B cell (primary cell): ENCODE data around the gene CERK. TPM values are rescaled to one million over a fixed set of nuclear protein-coding genes. Genes with fewer than 3 reads are reported as not detected.

Experiments used
- ATAC-seq: fragments of 200-7000 bp; cut with Tn5 transposase; one replicate; pipeline ENCODE4 v1.10.0; 2021; ENCODE audit warnings: low read depth, mild to moderate bottlenecking, moderate number of reproducible peaks, moderate library complexity
- CTCF ChIA-PET: fragments of 350-600 bp; sonication (Branson Sonifier 250); formaldehyde crosslinking; loops from one replicate; lab custom pipeline; 2021; ENCODE audit warnings: antibody characterized with exemption, inconsistent platforms; lab: Charles Lee
- POLR2A ChIA-PET: fragments of 350-600 bp; sonication (Branson Sonifier 250); formaldehyde crosslinking; loops from one replicate; lab custom pipeline; 2021; ENCODE audit warnings: antibody characterized with exemption; lab: Charles Lee
- DNase-seq: peaks from one replicate; pipeline ENCODE4 v3.0.0; 2013
- H2AFZ ChIP-seq: 2 replicates; pipeline ENCODE4 v1.6.1; 2012; ENCODE audit warnings: mild to moderate bottlenecking, low read depth, low read length; ENCODE audit not compliant: insufficient read depth, poor library complexity, severe bottlenecking
- H3K27ac ChIP-seq, 2 donors: 1 replicate in 1 of 2; 2 replicates in 1 of 2; pipeline ENCODE4 v1.5.1; 2012 to 2013; ENCODE audit warnings: low read length in 2 of 2, mild to moderate bottlenecking in 2 of 2, moderate library complexity in 1 of 2
- H3K27me3 ChIP-seq, 4 experiments: fragments of 200-600 bp in 1 of 4; sonication (generic) in 1 of 4; replicated peaks in 1 of 4; 1 replicate in 2 of 4; 2 replicates in 2 of 4; pipeline versions ENCODE4 v1.6.1 to v1.7.0; 2013 to 2016; ENCODE audit warnings: low read length in 3 of 4, mild to moderate bottlenecking in 2 of 4, mixed read lengths in 1 of 4, moderate library complexity in 1 of 4; ENCODE audit not compliant: insufficient read depth in 4 of 4, control insufficient read depth in 3 of 4; ENCODE audit errors: control extremely low read depth in 1 of 4
- H3K36me3 ChIP-seq, 2 experiments: replicated peaks in 1 of 2; 1 replicate in 1 of 2; 2 replicates in 1 of 2; pipeline versions ENCODE4 v1.6.1 to v1.7.1; 2013; ENCODE audit warnings: low read length in 1 of 2; ENCODE audit not compliant: insufficient read depth in 2 of 2, control insufficient read depth in 1 of 2; ENCODE audit errors: control extremely low read depth in 1 of 2, extremely low read depth in 1 of 2
- H3K4me1 ChIP-seq, 2 donors: fragments of 200-600 bp in 1 of 2; sonication (generic) in 1 of 2; 1 replicate in 1 of 2; 2 replicates in 1 of 2; pipeline versions ENCODE4 v1.5.1 to v1.6.1; 2013 to 2017; ENCODE audit warnings: low read length in 2 of 2; ENCODE audit not compliant: control insufficient read depth in 2 of 2, insufficient read depth in 2 of 2
- H3K4me2 ChIP-seq: replicated peaks from 2 replicates; pipeline ENCODE3; 2012; ENCODE audit warnings: mild to moderate bottlenecking, low read depth, low read length; ENCODE audit not compliant: poor library complexity, severe bottlenecking
- H3K4me3 ChIP-seq, 5 experiments: fragments of 200-600 bp in 1 of 5; sonication (generic) in 1 of 5; 1 replicate in 3 of 5; 2 replicates in 2 of 5; pipeline versions ENCODE4 v1.5.1 to v1.7.0; 2011 to 2016; ENCODE audit warnings: low read length in 4 of 5, mild to moderate bottlenecking in 4 of 5, low read depth in 2 of 5, control low read depth in 1 of 5, moderate library complexity in 1 of 5; ENCODE audit not compliant: insufficient read depth in 1 of 5; ENCODE audit errors: control extremely low read depth in 1 of 5, extremely low read depth in 1 of 5
- H3K79me2 ChIP-seq: fragments of 200-600 bp; sonication (generic); one replicate; pipeline ENCODE4 v1.6.0; 2016; ENCODE audit warnings: low read length; ENCODE audit not compliant: control insufficient read depth, insufficient read depth
- H3K9ac ChIP-seq: fragments of 200-600 bp; sonication (generic); 2 replicates; pipeline ENCODE4 v1.6.1; 2017; ENCODE audit warnings: mild to moderate bottlenecking, low read length, moderate library complexity
- H3K9me3 ChIP-seq, 3 donors: one replicate each; pipeline versions ENCODE4 v1.6.1 to v1.7.1; 2013; ENCODE audit warnings: low read length in 2 of 3; ENCODE audit not compliant: control insufficient read depth in 2 of 3, insufficient read depth in 1 of 3; ENCODE audit errors: control extremely low read depth in 1 of 3
- H4K20me1 ChIP-seq: 2 replicates; pipeline ENCODE4 v1.6.0; 2012; ENCODE audit warnings: mild to moderate bottlenecking, low read length; ENCODE audit not compliant: insufficient read depth, control insufficient read depth, poor library complexity, severe bottlenecking
- H3K27ac Mint-ChIP-seq: one replicate; pipeline ENCODE4 v1.8.0; 2021; ENCODE audit warnings: mixed read lengths
- H3K27me3 Mint-ChIP-seq: one replicate; pipeline ENCODE4 v1.8.0; 2021; ENCODE audit warnings: mixed read lengths
- H3K4me1 Mint-ChIP-seq: one replicate; pipeline ENCODE4 v1.8.0; 2021; ENCODE audit warnings: mixed read lengths
- H3K4me3 Mint-ChIP-seq: one replicate; pipeline ENCODE4 v1.8.0; 2021; ENCODE audit warnings: mixed read lengths
- H3K9me3 Mint-ChIP-seq: one replicate; pipeline ENCODE4 v1.8.0; 2022; ENCODE audit warnings: mixed read lengths; ENCODE audit not compliant: insufficient read depth
- EZH2 ChIP-seq: IDR thresholded peaks from 2 replicates; pipeline ENCODE4 v1.6.1; 2012; ENCODE audit warnings: borderline replicate concordance, low read depth, mild to moderate bottlenecking, moderate library complexity, low read length; ENCODE audit not compliant: insufficient read depth, poor library complexity, severe bottlenecking
- WGBS: methylation state at CpG from one replicate; pipeline ENCODE4 v1.1.5; 2013; ENCODE audit warnings: missing lambda C conversion rate; ENCODE audit not compliant: insufficient coverage; 5-methylcytosine and 5-hydroxymethylcytosine counted together
- intact Hi-C: fragments of 100-400 bp; cut with micrococcal nuclease; formaldehyde crosslinking; loops from one replicate; pipeline ENCODE4 v1.10.0; 2022
- polyA plus RNA-seq: library from polyadenylated mRNA; depleted of rRNA; stranded (reverse); fragments of >200 nt; gene quantifications from 2 replicates; pipeline ENCODE4 v1.2.3, GENCODE V29; 2012
- total RNA-seq, 2 donors: library from RNA; stranded (reverse); fragments of 120-200 nt in 1 of 2; gene quantifications; 1 replicate in 1 of 2; 2 replicates in 1 of 2; pipeline versions ENCODE4 v1.2.3 to v1.2.4, GENCODE V29; 2013 to 2022
- TF ChIP-seq, protein P1 (sequence below): fragments of 200-600 bp; IDR thresholded peaks from one replicate; pipeline ENCODE4 v1.8.0; 2022; ENCODE audit warnings: antibody characterized with exemption, mild to moderate bottlenecking

The CERK gene
- total and polyA plus RNA-seq, 2 donors (not counting 1 experiment from before 2014, with no cell fraction given) = 23.2 to 48.3 TPM

DNA sequence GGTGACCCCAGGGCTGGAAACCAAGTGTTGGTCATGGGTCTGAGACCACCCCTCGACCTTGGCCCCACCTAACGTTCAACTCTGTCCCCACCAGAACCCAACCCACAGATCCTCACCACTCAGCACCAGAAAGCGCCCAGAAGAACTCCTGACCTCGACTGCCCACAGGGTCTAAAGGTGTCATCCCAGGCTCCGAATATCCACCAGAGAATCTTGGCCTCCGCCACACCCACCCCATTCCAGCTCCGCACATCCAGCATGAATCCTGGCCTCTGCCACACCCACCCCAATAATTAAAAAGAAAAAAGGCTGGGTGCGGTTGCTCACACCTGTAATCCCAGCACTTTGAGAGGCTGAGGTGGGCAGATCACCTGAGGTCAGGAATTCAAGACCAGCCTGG is 1.3 kb downstream of the CERK start:
- DNase-seq (no peak), ATAC-seq (no peak)
- Mint-ChIP-seq H3K9me3 (no peaks in the 10 kb centered on the region), H3K4me1 (peaks cover 44% of the 10 kb centered on the region), H3K27me3 (no peaks in the 10 kb centered on the region), H3K27ac (peak overlapping the region; percentile 81), H3K4me3 (peak overlapping the region; percentile 98)
- Histone ChIP-seq H3K27ac (no peak overlapping the region), H4K20me1 (peaks cover 68% of the 10 kb centered on the region), H2AFZ (no peak overlapping the region), H3K79me2 (peaks cover 46% of the 10 kb centered on the region), H3K4me3 (peak overlapping the region in 4 of 5 experiments; percentile 49 to 82 (median 71)), H3K9ac (peak overlapping the region; percentile 74), H3K9me3 (no peaks in the 10 kb centered on the region), H3K27me3 (peaks cover 0 to 3% (median 0%) of the 10 kb centered on the region in 4 experiments), H3K4me1 (peaks cover 49 to 51% of the 10 kb centered on the region in 2 donors), H3K36me3 (peaks cover 0 to 4% of the 10 kb centered on the region in 2 experiments), H3K4me2 (peak overlapping the region; percentile 95)
- ChIA-PET CTCF (interaction anchor here (1.4 to 3.4 kb wide), 3 partner anchors 54 to 173 kb away, joined by 3 to 12 read pairs (median 12); no protein-coding TSS in a partner anchor), POLR2A (interaction anchor here (0.7 to 1.5 kb wide), 2 partner anchors 32 to 37 kb away, joined by 3 to 6 read pairs; no protein-coding TSS in a partner anchor)
- intact Hi-C loops = loop anchor here (5.0 kb wide), 1 partner anchor 159 kb away; no protein-coding TSS in a partner anchor
- WGBS = 68% methylated on average over 6 of the region's 8 CpGs
- TF ChIP-seq, protein P1, sequence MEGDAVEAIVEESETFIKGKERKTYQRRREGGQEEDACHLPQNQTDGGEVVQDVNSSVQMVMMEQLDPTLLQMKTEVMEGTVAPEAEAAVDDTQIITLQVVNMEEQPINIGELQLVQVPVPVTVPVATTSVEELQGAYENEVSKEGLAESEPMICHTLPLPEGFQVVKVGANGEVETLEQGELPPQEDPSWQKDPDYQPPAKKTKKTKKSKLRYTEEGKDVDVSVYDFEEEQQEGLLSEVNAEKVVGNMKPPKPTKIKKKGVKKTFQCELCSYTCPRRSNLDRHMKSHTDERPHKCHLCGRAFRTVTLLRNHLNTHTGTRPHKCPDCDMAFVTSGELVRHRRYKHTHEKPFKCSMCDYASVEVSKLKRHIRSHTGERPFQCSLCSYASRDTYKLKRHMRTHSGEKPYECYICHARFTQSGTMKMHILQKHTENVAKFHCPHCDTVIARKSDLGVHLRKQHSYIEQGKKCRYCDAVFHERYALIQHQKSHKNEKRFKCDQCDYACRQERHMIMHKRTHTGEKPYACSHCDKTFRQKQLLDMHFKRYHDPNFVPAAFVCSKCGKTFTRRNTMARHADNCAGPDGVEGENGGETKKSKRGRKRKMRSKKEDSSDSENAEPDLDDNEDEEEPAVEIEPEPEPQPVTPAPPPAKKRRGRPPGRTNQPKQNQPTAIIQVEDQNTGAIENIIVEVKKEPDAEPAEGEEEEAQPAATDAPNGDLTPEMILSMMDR = no peak
- TF ChIP-seq EZH2 = no peak
